GM23338 (cell line): ENCODE results near the gene MLX. TPM values are rescaled to one million over a fixed set of nuclear protein-coding genes. Genes with fewer than 3 reads are reported as not detected.
A peak's percentile ranks its signal among the peaks of the same experiment; 100 is the strongest.
"Not testable (repeated sequence)": the region's sequence is repeated elsewhere in the genome, so short reads cannot be mapped to it uniquely, and the experiment has no call there.

ENCODE experiments used
- ATAC-seq: fragments of 200-7000 bp; cut with Tn5 transposase; 3 replicates; pipeline ENCODE4 v1.9.1; 2020
- DNase-seq: peaks from one replicate; pipeline ENCODE4 v3.0.0-alpha.2; 2015; ENCODE audit warnings: low spot score
- H2AFZ ChIP-seq: fragments of 200-600 bp; sonication (generic); 2 replicates; pipeline ENCODE4 v1.8.0; 2016; ENCODE audit warnings: antibody characterized with exemption, mild to moderate bottlenecking, moderate library complexity
- H3F3A ChIP-seq: fragments of 200-600 bp; sonication (generic); replicated peaks from 2 replicates; pipeline ENCODE4 v1.8.0; 2017; ENCODE audit warnings: antibody characterized with exemption, mixed run types, low read depth
- H3K27ac ChIP-seq: fragments of 200-600 bp; sonication (generic); 2 replicates; pipeline ENCODE4 v1.6.1; 2016; ENCODE audit warnings: low read depth
- H3K27me3 ChIP-seq: fragments of 200-600 bp; sonication (generic); 2 replicates; pipeline ENCODE4 v1.8.0; 2016; ENCODE audit warnings: mild to moderate bottlenecking, mixed run types, moderate library complexity; ENCODE audit not compliant: insufficient read depth
- H3K36me3 ChIP-seq: fragments of 200-600 bp; sonication (generic); 2 replicates; pipeline ENCODE4 v1.8.0; 2016; ENCODE audit warnings: mild to moderate bottlenecking; ENCODE audit not compliant: insufficient read depth
- H3K4me1 ChIP-seq: fragments of 200-600 bp; sonication (generic); 2 replicates; pipeline ENCODE4 v1.8.0; 2016; ENCODE audit warnings: mild to moderate bottlenecking, moderate library complexity; ENCODE audit not compliant: insufficient read depth
- H3K4me2 ChIP-seq: fragments of 200-600 bp; sonication (generic); 2 replicates; pipeline ENCODE4 v1.7.1; 2017; ENCODE audit warnings: mixed run types
- H3K4me3 ChIP-seq: fragments of 200-600 bp; sonication (generic); 2 replicates; pipeline ENCODE4 v1.6.1; 2016; ENCODE audit warnings: mixed run types
- H3K79me2 ChIP-seq: fragments of 200-600 bp; sonication (generic); replicated peaks from 2 replicates; pipeline ENCODE4 v1.8.0; 2017; ENCODE audit warnings: mild to moderate bottlenecking; ENCODE audit not compliant: insufficient read depth
- H3K9me2 ChIP-seq: fragments of 200-600 bp; sonication (generic); 2 replicates; pipeline ENCODE4 v1.8.0; 2017; ENCODE audit not compliant: insufficient read depth
- H4K20me1 ChIP-seq: fragments of 200-600 bp; sonication (generic); replicated peaks from 2 replicates; pipeline ENCODE4 v1.8.0; 2017; ENCODE audit warnings: mild to moderate bottlenecking; ENCODE audit not compliant: insufficient read depth
- H3K27ac Mint-ChIP-seq: 2 replicates; pipeline ENCODE4 v1.8.0; 2020; ENCODE audit warnings: inconsistent platforms, mild to moderate bottlenecking, moderate library complexity, mixed read lengths
- H3K27me3 Mint-ChIP-seq: 3 replicates; pipeline ENCODE4 v1.8.0; 2022; ENCODE audit warnings: low read depth, mild to moderate bottlenecking, moderate library complexity, mixed read lengths, inconsistent platforms; ENCODE audit not compliant: insufficient read depth, poor library complexity
- H3K36me3 Mint-ChIP-seq: 3 replicates; pipeline ENCODE4 v1.8.0; 2021; ENCODE audit warnings: low read depth, mild to moderate bottlenecking, inconsistent platforms, moderate library complexity, mixed read lengths
- H3K4me1 Mint-ChIP-seq: 3 replicates; pipeline ENCODE4 v1.8.0; 2020; ENCODE audit warnings: mild to moderate bottlenecking, inconsistent platforms, mixed read lengths
- H3K4me3 Mint-ChIP-seq: 3 replicates; pipeline ENCODE4 v1.8.0; 2021; ENCODE audit warnings: moderate library complexity, mild to moderate bottlenecking, inconsistent platforms, mixed read lengths
- H3K9me3 Mint-ChIP-seq: 3 replicates; pipeline ENCODE4 v1.8.0; 2020; ENCODE audit warnings: moderate library complexity, mild to moderate bottlenecking, inconsistent platforms, mixed read lengths
- CREB1 ChIP-seq: fragments of 250-450 bp; sonication (Bioruptor Pico); IDR thresholded peaks from 2 replicates; pipeline ENCODE4 v1.5.0; 2020; ENCODE audit warnings: low read depth, mild to moderate bottlenecking, moderate library complexity
- EZH2 ChIP-seq: fragments of 200-600 bp; sonication (generic); IDR thresholded peaks from one replicate; pipeline ENCODE4 v1.8.0; 2017; ENCODE audit warnings: antibody characterized with exemption, mild to moderate bottlenecking, low read depth; ENCODE audit not compliant: unreplicated experiment
- JUNB ChIP-seq: IDR thresholded peaks from one replicate; pipeline ENCODE4 v1.6.1; 2016; ENCODE audit warnings: antibody characterized with exemption; ENCODE audit not compliant: unreplicated experiment
- NANOG ChIP-seq: IDR thresholded peaks from 2 replicates; pipeline ENCODE4 v1.6.1; 2016; ENCODE audit warnings: antibody characterized with exemption, borderline replicate concordance
- POLR2AphosphoS5 ChIP-seq: IDR thresholded peaks from 2 replicates; pipeline ENCODE4 v1.6.1; 2016; ENCODE audit warnings: antibody characterized with exemption, low read depth
- STAT1 ChIP-seq: IDR thresholded peaks from one replicate; pipeline ENCODE4 v1.6.1; 2016; ENCODE audit warnings: antibody characterized with exemption; ENCODE audit not compliant: unreplicated experiment
- ZNF114 ChIP-seq: fragments of 250-450 bp; sonication (Bioruptor Pico); IDR thresholded peaks from 2 replicates; pipeline ENCODE4 v1.5.0; 2020; ENCODE audit warnings: mild to moderate bottlenecking, moderate library complexity
- polyA plus RNA-seq: library from polyadenylated mRNA; unstranded; fragments of >200 nt; fragmentation: Nextera tagmentation; extraction: Ambion mirVana; gene quantifications from 2 replicates; pipeline ENCODE4 v1.2.1, GENCODE V29; 2016
- total RNA-seq: library from RNA; depleted of rRNA; stranded (reverse); fragments of >200 nt; shearing (Covaris generic); gene quantifications from 2 replicates; pipeline ENCODE4 v1.2.3, GENCODE V29; 2014
- TF ChIP-seq, protein P1 (sequence below), 2 experiments: fragments of 200-600 bp in 1 of 2; sonication (generic) in 1 of 2; conservative IDR thresholded peaks; 2 replicates each; pipeline versions ENCODE4 v1.5.1 to v1.6.1; 2016 to 2017; ENCODE audit warnings: antibody characterized with exemption in 2 of 2, low read depth in 2 of 2, mild to moderate bottlenecking in 2 of 2, moderate library complexity in 1 of 2
- TF ChIP-seq, protein P2 (sequence below): IDR thresholded peaks from 2 replicates; pipeline ENCODE4 v1.6.1; 2016; ENCODE audit warnings: antibody characterized with exemption

MLX gene
- total and polyA plus RNA-seq, 2 experiments from 2014 or later: 33.2 to 34.1 TPM

DNA sequence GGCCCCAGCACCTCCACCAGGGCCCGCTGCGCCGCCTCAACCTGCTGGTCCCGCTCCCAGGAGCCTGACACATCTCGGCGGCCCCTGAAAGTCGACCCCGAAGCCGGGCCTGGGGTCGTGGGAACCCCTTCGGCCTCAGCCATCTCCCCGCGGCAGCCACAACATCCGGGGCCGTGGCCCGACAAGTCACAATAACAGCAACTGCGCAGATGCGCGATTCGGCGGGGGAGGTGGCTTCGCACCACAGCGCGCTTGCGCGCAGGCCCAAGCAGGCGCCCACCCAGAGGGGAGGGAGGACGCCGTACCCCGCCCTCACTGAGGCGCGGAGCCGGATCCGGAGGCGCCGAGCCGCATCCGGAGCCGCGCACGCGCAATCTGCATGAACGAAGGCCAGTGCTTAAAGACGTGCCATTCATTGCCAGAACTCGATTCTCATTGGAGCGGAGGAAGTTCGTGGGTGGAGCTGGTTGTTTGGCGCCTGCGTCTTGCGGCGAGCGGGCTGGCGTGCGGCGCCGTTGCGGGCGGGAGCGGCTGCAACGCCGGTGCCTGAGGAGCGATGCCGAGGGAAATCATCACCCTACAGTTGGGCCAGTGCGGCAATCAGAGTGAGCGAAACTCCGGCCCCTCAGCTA, 42.4 kb downstream of the MLX start, which contains the start of the genes RETREG3 and TUBG1:
RETREG3 (minus strand) TSS at position 193 of the 632 bp plus-strand sequence; CDS start at position 143, 50 bp downstream.
TUBG1 (plus strand) TSS at position 502 of the 632 bp plus-strand sequence; CDS start at position 557, 55 bp downstream.
- Histone ChIP-seq H3K36me3 (peaks cover 13% of the 10 kb centered on the region; the same call in 1 of the 2 replicates), H2AFZ (peak within 1 kb of the TSS; percentile 94), H3K79me2 (peaks cover 57% of the 10 kb centered on the region), H3K9me2 (no peaks in the 10 kb centered on the region), H3K4me1 (peaks cover 18% of the 10 kb centered on the region), H3K27ac (peak within 1 kb of the TSS; percentile 86), H3K4me3 (peak within 1 kb of the TSS; percentile 99), H3F3A (peaks cover 9% of the 10 kb centered on the region; the same call in 1 of the 2 replicates), H3K27me3 (no peaks in the 10 kb centered on the region), H3K4me2 (peak within 1 kb of the TSS; percentile 100), H4K20me1 (peaks cover 42% of the 10 kb centered on the region)
- H3K36me3 Mint-ChIP-seq: peaks cover 32% of the 10 kb centered on the region
- H3K9me3 Mint-ChIP-seq: no peaks in the 10 kb centered on the region; the same call in 2 of the 3 replicates
- TF ChIP-seq, protein P1, sequence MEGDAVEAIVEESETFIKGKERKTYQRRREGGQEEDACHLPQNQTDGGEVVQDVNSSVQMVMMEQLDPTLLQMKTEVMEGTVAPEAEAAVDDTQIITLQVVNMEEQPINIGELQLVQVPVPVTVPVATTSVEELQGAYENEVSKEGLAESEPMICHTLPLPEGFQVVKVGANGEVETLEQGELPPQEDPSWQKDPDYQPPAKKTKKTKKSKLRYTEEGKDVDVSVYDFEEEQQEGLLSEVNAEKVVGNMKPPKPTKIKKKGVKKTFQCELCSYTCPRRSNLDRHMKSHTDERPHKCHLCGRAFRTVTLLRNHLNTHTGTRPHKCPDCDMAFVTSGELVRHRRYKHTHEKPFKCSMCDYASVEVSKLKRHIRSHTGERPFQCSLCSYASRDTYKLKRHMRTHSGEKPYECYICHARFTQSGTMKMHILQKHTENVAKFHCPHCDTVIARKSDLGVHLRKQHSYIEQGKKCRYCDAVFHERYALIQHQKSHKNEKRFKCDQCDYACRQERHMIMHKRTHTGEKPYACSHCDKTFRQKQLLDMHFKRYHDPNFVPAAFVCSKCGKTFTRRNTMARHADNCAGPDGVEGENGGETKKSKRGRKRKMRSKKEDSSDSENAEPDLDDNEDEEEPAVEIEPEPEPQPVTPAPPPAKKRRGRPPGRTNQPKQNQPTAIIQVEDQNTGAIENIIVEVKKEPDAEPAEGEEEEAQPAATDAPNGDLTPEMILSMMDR (conservative IDR thresholded peaks at IDR 0.05; ENCODE audit: low read depth in 2 of 2): no peak
- TF ChIP-seq POLR2AphosphoS5: peak; percentile 88
- no peak for TF ChIP-seq STAT1
- H3K4me1 Mint-ChIP-seq: peaks cover 6% of the 10 kb centered on the region; the same call in 2 of the 3 replicates
- peak within 1 kb of the TSS; percentile 97 for H3K4me3 Mint-ChIP-seq
- DNase-seq (peak; percentile 99), ATAC-seq (peak; percentile 84)
- H3K27me3 Mint-ChIP-seq: peaks cover 6% of the 10 kb centered on the region
- peak within 1 kb of the TSS; percentile 89 for H3K27ac Mint-ChIP-seq

DNA sequence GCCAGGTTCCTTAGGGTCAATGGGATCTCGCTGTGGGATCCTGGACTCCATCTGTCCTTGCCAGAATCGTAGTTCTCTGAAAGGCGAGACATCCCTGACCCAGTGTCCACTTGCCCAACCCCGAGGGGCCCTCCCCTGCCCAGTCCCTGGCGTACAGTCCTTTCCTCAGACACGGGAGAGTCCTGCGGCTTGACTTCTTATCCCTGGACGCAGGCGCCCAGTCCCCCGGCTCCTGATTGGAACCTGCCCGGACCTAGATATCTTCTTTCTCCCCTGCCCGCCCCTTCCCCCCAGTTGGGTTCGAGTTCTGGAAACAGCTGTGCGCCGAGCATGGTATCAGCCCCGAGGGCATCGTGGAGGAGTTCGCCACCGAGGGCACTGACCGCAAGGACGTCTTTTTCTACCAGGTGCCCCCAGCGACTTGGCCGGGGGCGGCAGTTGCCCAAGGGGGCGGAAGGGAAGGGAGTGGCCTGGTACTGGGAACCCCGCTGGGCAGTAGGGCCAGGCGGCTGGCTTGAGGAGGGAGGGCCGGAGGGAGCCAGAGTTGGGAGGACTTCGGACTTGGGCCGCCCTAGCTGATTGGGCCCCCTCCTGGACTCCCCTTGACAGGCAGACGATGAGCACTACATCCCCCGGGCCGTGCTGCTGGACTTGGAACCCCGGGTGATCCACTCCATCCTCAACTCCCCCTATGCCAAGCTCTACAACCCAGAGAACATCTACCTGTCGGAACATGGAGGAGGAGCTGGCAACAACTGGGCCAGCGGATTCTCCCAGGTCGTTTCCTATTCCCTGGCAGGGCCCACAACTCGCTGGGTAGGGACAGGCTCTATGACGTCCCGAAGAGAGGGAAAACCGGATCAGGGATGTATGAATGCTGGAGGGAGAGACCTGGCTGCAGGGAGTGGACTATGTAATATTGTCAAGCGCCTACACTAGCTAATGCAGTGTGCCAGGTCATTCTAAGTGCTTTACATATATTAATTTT, 43.2 kb downstream of the MLX start:
- H3K36me3 ChIP-seq: peaks cover 17% of the 10 kb centered on the region
- not testable (repeated sequence) for H3K9me3 Mint-ChIP-seq, H3K27me3 ChIP-seq, H3F3A ChIP-seq, H3K4me1 Mint-ChIP-seq, H3K9me2 ChIP-seq, H3K27me3 Mint-ChIP-seq
- peak overlapping the region; percentile 73 for H3K27ac ChIP-seq
- peak; percentile 57 for DNase-seq
- peak; percentile 60 for ATAC-seq
- peak overlapping the region; percentile 96 for H3K4me2 ChIP-seq
- Mint-ChIP-seq H3K36me3 (peaks cover 40% of the 10 kb centered on the region), H3K4me3 (peak overlapping the region; percentile 97), H3K27ac (peak overlapping the region; percentile 89)
- H2AFZ ChIP-seq: peak overlapping the region; percentile 84
- peaks cover 18% of the 10 kb centered on the region for H3K4me1 ChIP-seq
- peaks cover 50% of the 10 kb centered on the region for H3K79me2 ChIP-seq
- H4K20me1 ChIP-seq: peaks cover 34% of the 10 kb centered on the region
- peak overlapping the region; percentile 99 for H3K4me3 ChIP-seq

DNA sequence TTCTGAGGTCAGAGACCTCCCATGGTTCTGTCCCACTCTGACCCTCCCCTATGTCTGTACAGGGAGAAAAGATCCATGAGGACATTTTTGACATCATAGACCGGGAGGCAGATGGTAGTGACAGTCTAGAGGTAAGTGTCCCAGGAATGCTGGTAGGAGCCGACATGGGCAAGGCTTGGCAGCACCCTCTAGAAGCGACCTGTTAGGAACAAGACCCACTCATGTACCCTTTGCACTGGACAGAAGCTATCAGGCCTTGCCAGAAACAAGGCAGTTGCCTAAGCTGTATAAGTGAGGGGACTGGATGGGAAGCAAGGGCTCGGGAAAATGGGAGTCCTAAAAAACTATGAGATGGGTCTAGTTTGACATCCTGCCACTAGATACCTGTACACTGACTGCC, 45.1 kb downstream of the MLX start:
- TF ChIP-seq JUNB (no peak), CREB1 (CRISPR knock-in tag) (no peak), NANOG (no peak), STAT1 (no peak), ZNF114 (CRISPR knock-in tag) (no peak), EZH2 (no peak)
- TF ChIP-seq, protein P2, sequence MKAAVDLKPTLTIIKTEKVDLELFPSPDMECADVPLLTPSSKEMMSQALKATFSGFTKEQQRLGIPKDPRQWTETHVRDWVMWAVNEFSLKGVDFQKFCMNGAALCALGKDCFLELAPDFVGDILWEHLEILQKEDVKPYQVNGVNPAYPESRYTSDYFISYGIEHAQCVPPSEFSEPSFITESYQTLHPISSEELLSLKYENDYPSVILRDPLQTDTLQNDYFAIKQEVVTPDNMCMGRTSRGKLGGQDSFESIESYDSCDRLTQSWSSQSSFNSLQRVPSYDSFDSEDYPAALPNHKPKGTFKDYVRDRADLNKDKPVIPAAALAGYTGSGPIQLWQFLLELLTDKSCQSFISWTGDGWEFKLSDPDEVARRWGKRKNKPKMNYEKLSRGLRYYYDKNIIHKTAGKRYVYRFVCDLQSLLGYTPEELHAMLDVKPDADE: no peak
- H3K4me1 Mint-ChIP-seq: peaks cover 6% of the 10 kb centered on the region; the same call in 2 of the 3 replicates

More for the DNA sequence above, 45.1 kb downstream of the MLX start:
- Histone ChIP-seq H3F3A (peaks cover 11% of the 10 kb centered on the region; the same call in 1 of the 2 replicates), H4K20me1 (peaks cover 30% of the 10 kb centered on the region), H3K36me3 (peaks cover 17% of the 10 kb centered on the region), H3K4me2 (no peak overlapping the region), H3K27me3 (no peaks in the 10 kb centered on the region), H2AFZ (no peak overlapping the region), H3K4me1 (peaks cover 18% of the 10 kb centered on the region), H3K4me3 (no peak overlapping the region), H3K79me2 (peaks cover 31% of the 10 kb centered on the region), H3K9me2 (no peaks in the 10 kb centered on the region), H3K27ac (no peak overlapping the region)
- H3K27ac Mint-ChIP-seq: no peak overlapping the region
- no peaks in the 10 kb centered on the region; the same call in 2 of the 3 replicates for H3K9me3 Mint-ChIP-seq
- ATAC-seq (no peak), DNase-seq (no peak)
- H3K27me3 Mint-ChIP-seq: peaks cover 5% of the 10 kb centered on the region
- H3K36me3 Mint-ChIP-seq: peaks cover 50% of the 10 kb centered on the region
- H3K4me3 Mint-ChIP-seq: no peak overlapping the region
